Measurements from ENCODE around the gene JMJD7.

Gene JMJD7

GRCh38 chr15:41847981-41848380, 20.1 kb downstream of the JMJD7 start:
- FAIRE-seq = no peak

DNA sequence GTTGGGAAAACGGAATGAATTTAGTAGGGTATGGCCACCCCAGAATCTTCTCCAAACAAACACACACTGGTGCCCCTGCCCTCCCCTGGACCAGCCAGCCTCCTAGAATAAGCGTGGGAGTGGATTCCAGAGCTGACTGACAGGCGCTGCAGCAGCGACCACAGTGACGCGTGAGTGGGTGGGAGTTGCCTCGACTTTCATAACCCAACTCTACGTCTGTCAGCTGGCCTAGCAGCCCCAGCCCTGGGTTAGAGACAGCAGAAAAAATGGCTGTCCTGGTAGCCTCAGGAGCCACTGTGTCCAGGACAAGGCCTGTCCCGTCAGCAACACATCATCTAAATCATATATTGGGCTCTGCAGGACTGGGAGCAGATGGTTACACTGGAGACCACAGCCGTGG, 20.7 kb downstream of the JMJD7 start:
- no peak for FAIRE-seq

DNA sequence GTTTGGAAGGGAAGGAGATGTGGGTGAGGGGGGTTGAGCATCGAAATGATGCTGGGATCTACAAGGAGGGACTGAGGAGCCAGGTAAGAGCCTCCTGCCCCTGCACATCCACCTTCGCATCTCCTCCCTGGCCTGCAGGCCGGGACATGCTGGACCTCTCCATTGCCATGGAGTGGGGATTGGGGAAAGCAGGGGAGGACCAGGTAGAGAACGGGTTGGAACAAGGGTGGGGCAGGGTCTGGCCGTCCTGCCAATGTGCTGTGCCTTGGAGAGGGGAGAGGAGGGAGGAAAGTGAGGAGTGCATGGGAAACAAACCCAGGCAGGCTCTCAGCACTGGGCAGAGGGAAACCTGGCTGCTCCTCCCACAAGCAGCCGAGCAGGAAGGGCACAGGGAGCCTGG, 21.3 kb downstream of the JMJD7 start:
- no peak for FAIRE-seq

- no peak for FAIRE-seq
Observed at GRCh38 chr15:41849861-41850260, 22.0 kb downstream of the JMJD7 start.

DNA sequence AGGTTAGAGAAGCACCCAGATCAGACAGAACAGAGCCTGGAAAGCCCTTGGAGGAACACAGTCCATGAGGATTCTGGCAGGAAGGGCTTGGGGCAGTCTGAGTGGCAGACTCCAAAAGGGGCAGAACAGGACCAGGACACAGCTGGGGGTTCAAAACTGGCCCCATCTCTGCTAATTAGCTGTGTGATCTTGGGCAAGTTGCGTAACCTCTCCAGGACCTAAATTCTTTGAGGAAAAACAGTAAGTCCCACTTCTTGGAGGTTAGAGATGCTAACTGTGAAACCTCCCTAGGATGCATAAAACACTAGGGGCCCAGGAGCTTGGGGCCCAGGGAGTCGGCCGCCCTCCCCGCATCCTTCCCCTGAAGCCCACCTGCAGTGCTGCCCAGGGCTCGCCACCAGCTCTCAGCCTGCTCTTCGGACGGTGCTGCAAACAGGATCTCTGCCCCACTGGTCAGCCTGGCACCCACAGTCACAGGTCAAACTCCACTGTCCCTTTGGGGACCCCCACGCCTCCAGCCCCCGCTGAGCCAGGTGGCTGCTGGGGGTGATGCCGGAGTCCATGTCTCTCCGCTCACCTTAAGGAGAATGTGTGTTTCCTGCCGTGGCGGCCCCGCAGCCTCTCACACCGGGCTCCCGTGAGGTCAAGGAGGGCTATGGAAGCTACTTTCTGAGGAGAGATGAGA, 22.7 kb downstream of the JMJD7 start:
- FAIRE-seq = no peak

DNA sequence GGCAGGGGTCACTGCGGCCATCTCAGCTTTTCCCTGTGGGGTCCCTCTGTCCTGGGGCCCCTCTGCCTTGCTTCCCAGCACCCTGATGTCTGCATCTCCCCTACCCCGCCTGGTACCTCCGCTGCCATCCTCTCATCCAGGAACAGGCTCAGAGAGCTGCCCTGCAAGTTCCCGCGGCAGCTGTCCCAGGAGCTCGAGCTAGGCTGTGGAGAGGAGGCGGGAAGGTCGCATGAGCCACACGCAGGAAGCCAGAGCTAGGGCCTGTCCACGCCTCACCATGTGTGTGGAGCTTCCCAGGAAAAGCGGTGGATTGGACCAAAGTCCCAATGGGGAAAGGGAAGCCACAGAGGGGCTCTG, 23.3 kb downstream of the JMJD7 start:
- no peak for FAIRE-seq

DNA sequence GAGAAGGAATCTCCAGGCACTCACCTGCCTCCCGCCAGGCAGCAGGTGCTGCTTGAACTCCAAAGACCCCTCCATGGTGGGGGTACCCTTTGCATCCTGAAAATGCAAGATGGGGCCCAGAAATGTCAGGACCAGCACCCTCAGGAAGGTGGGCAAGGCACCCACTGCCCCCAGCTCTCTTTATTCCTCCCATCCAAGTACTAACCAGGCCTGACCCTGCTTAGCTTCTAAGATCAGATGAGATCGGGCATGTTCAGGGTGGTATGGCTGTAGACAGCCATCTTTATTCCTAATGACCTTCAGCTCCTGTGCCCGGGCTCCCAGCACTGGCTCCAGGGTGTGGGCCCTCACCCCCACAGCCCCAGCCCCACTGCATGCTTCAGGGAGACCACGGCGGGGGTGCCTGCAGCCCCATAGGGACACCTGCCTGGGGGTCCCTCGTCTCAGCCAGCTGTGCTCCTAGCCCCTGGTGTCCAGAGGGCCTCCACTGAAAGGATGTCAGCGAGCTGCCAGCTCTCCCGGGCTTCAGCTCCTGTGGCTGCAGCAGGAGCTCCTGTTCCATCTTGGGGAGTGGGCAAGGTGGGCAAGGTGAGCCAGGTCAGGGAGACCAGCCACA, 24.0 kb downstream of the JMJD7 start:
- FAIRE-seq = no peak

GRCh38 chr15:41852736-41853590, 25.1 kb downstream of the JMJD7 start:
- no peak for FAIRE-seq

DNA sequence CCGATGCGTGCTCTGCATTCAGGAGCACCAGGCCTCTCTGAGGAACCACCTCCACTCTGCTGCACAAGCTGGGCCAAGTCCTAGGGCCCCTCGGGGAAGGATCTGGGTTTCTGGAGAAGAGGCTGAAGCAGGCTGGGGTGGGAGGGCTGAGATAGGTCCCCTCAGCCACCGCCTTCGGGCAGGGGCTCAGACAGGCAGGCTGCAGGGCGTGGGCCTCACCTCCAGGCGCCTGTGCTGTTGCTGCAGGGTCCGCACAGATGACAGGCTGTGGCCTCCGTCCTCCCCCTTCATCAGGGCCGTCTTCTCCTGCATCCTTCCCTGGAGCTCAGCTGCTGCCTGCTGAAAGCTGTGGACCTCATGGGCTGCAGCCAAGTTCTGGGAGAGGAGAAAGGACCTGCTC, 25.9 kb downstream of the JMJD7 start:
- no peak for FAIRE-seq

- FAIRE-seq = no peak
Observed at GRCh38 chr15:41854443-41854842, 26.6 kb downstream of the JMJD7 start.

GRCh38 chr15:41855261-41855961, 27.5 kb downstream of the JMJD7 start:
- no peak for FAIRE-seq

DNA sequence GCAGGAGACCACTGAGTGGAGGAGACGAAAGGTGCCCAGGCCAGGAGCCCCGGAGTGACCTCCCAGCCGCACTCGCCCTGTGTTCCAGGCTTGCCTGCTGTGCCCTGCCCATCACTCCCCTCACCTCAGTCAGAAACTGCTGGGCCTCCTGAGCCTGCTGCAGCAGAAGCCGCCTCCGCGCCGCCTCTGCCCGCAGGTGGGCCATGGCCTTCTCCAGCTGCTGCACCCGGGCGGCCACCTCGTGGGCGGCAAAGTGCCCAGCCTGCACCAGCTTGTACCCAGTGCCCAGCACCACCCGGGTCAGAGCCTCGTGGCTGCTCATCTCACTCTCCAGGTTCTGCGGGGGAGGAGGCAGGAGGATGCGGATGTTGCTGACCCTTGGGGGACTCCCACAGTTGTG, 28.4 kb downstream of the JMJD7 start:
- no peak for FAIRE-seq

DNA sequence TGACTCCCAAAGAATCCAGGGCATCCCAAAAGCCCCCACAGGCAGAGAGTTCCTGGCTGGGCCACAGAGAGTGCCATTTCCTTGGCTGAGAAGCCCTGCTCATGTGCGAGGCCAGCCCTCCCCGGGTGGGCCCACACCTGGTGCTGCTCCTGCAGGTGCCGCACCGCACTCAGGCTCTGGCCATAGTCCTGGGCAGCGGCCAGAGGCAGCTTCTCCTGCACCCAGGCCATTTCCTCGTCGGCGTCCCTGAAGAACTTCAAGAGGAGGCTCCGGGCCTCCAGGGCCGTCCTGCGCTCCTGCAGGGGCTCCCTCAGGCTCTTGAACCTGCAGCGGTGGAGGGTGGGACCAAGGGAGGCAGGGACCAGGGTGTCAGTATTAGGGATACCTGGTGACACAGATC, 28.8 kb downstream of the JMJD7 start:
- no peak for FAIRE-seq

- FAIRE-seq = no peak
Observed at GRCh38 chr15:41857316-41857715, 29.4 kb downstream of the JMJD7 start.

DNA sequence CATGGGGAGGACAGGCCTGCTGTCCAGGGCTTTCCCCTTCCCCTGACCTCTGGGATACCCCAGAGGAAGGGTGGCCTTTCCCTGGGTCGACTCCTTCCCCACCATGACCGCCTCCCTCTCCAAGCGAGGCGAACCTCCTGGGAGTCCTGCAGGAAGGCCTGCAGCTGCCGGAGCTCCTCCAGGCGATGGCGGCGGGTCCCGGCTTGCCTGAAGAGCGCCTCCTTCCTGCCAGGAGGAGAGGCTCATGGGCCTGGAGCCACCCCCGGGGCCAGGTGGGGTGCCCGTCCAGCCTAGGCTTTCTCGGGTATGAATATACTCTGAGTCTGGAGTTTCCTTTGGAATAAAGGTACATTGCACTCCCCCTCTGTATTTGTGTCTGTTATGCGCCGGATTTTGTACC, 30.9 kb downstream of the JMJD7 start:
- no peak for FAIRE-seq

DNA sequence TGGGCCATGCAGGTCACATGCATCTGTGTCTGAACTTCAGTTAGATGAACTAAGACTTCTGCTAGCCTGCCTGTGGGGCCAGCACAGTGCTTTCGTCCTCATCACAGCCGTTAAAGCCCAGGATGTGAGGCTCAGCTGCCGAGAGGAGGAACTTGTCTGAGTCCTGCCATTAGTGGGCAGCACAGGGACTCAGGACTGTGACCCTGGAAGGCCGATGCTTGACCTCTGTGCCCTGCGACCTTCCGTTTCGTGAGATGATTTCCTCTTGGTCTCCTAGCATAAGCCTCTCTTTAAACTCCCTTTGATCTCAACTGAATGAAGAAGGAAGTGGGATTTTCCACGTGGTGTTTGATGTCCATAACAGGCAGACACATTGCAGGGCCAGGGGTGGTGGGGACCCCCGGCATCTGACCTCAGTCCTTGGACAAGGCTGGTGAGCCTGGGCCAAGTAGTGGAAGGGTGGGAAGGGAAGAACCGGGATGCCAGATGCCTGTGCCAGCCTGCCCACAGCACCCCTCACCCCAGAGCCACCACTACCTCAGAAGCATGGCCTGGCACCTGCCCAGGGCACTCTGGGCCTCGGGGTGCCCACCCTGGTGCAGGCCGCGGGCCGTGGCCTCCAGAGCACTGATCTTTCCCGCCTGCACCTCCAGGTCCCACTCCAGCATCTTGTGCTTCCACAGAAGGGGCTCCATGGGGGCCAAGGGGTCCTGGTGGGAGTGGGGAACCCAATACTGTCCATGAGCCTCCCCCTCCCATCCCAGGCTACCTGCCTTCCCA, 32.3 kb downstream of the JMJD7 start:
- no peak for FAIRE-seq

DNA sequence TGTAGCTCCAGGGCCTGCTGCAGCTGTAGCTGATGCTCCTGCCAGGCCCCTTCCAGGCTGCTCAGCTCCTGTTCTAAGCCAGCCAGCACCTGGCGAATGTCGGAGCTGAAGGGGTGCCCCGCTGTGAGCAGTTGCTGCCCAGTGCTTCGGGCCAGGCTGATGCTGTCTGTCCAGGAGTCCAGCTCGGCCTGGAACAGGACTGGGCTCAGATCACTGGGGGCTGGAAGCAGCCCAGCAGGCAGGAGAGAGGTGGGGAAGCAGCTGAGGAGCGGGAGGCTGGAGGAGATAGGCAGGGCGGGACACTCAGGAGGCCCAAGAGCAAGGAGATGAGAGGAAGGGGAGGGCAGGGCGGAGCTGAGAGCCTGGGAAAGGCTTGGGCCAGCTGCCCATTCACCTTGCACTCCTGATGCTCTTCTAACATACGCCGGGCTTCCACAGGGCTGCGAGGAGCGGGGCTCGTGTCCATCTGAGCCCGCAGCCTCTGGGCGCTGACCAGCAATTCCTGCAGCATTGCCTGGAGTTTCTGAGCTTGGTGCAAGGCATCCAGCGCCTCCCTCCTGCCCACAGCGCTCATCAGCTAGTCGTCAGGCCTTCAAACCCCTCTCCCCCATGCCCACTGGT, 34.0 kb downstream of the JMJD7 start:
- no peak for FAIRE-seq

GRCh38 chr15:41862515-41863116, 34.7 kb downstream of the JMJD7 start:
- FAIRE-seq = no peak

DNA sequence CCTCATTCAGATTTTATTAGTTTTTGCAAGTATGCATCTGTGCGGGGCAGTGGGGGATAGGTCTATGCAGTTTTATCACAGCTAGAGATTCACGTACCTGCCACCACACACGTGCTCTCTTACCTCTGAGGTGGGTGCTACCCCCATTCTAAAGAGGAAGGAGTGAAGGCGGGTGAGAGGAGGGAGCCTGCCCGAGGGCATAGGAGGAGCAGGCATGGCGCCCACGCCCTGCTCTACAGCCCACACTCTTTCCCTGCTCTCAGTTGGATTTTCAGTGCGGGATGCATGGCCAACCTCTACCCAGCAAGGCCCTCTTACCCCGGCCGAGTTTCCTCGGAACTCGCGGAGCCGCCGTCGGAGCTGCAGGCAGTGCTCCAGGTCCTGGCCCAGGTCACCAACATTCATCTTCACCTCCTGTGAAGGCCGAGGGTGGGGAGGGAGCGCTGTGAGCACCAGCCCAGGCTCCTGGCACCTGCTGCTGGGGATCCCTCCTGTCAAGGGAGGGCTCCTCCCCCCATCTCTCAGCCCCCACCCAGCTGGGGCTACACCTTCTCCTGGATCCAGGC, 37.7 kb downstream of the JMJD7 start:
- no peak for FAIRE-seq

- no peak for FAIRE-seq
Observed at GRCh38 chr15:41866263-41866703, 38.4 kb downstream of the JMJD7 start.

DNA sequence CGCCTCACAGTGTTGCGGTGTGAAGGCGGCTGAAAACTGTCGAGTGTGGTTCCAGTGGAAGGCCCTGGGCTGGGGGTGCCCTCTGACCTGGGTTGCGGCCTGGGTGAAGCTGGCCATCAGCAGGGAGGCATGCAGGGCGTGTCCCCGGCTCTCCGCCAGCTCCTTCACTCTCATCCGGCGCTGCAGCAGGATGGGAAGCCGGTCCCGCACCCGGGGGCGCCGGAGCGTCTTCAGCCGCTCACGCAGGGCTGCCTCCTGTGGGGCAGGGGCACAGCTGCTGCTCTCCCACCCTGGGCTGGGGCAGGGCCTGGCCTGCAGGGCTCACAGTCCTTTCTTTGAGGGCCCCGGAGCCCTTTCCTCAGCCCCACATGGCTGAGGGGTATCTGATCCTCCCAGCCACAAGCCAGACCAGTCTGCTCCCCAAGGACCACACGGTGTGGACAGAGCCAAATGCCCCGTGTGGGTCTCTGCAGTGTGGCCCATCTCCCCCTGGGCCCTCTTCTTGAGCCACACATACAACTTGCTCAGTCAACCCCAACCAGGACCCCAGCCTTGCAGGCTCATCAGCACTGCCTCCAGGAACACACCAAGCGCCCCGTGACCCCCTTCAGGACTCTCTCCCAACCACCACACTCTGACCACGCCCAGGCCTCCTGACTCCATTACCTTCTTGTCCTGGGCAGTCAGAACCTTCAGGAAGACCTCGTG, 39.1 kb downstream of the JMJD7 start:
- FAIRE-seq = no peak

Data from islet of Langerhans (tissue), 1 donor.